ENCODE data around the gene PARVB.

DNA sequence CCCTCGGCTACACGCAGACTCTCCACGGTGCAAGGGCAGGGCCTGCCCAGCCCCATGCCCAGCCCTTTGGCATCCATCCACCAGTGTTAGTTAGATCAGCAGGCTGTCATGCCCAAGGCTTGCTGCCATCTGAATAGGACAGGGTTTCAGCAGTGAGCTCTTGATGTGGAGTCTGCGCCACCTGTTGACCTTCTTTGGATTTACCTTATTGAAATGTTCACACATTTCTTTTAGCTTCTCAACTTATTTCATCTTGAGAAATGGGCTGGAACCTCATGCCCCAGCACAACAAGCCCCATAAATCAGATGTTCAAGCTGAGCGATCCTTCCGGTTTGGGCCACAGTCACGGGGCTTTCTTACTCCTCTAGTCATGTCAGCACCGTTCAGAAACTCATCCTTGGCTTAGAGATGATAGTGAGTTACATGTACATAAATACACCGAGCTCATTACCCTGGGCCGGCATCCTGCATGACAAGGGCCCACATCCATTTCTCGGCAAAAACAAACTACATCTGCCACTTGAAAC, 61.7 kb downstream of the PARVB start:
- TF ChIP-seq, protein P1, sequence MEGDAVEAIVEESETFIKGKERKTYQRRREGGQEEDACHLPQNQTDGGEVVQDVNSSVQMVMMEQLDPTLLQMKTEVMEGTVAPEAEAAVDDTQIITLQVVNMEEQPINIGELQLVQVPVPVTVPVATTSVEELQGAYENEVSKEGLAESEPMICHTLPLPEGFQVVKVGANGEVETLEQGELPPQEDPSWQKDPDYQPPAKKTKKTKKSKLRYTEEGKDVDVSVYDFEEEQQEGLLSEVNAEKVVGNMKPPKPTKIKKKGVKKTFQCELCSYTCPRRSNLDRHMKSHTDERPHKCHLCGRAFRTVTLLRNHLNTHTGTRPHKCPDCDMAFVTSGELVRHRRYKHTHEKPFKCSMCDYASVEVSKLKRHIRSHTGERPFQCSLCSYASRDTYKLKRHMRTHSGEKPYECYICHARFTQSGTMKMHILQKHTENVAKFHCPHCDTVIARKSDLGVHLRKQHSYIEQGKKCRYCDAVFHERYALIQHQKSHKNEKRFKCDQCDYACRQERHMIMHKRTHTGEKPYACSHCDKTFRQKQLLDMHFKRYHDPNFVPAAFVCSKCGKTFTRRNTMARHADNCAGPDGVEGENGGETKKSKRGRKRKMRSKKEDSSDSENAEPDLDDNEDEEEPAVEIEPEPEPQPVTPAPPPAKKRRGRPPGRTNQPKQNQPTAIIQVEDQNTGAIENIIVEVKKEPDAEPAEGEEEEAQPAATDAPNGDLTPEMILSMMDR (IDR thresholded peaks at IDR 0.05), result peak in 1 of 5 experiments; percentile 25
- TF ChIP-seq POLR2A (IDR thresholded peaks at IDR 0.05), result no peak
